Fibroblast of pulmonary artery (primary cell): Measurements from ENCODE around the gene MBD3.

Experiments used
- DNase-seq: peaks from one replicate; pipeline ENCODE4 v3.0.0-alpha.2; 2010; ENCODE audit warnings: low read depth
- H3K4me3 ChIP-seq: replicated peaks from 2 replicates; pipeline ENCODE4 v1.5.1; 2011; ENCODE audit warnings: low read depth, mild to moderate bottlenecking, control low read depth, low read length, moderate library complexity
- CTCF ChIP-seq: IDR thresholded peaks from 2 replicates; pipeline ENCODE4 v1.5.1; 2011; ENCODE audit warnings: mild to moderate bottlenecking, control low read depth, low read length, inconsistent platforms; ENCODE audit errors: missing control alignments

MBD3 gene

GRCh38 chr19:1526979-1527649 lies 65.6 kb downstream of the MBD3 start:
- no peak for DNase-seq
- no peak for TF ChIP-seq CTCF

GRCh38 chr19:1526066-1526778 lies 66.4 kb downstream of the MBD3 start:
- DNase-seq: no peak
- no peak for TF ChIP-seq CTCF
- H3K4me3 ChIP-seq: no peak overlapping the region

More at GRCh38 chr19:1526979-1527649, 65.6 kb downstream of the MBD3 start:
- H3K4me3 ChIP-seq: no peak overlapping the region

DNA sequence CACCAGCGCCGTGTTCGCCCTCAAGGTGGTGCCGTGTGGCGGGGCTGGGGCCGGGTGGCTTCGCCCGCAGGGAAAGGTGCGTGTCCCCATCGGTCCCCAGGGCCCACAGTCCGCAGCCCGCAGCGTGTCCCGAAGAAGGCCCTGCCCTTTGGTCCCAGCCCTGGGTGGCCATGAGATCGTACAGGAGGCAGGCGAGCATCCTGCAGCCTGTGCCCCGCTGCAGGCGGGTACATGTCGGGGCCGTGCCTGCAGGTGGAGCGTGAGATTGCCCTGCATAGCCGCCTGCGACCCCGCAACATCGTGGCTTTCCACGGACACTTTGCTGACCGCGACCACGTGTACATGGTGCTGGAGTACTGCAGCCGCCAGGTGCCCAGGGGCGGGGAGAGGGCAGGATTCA lies 67.3 kb downstream of the MBD3 start:
- no peak for DNase-seq
- no peak overlapping the region for H3K4me3 ChIP-seq
- no peak for TF ChIP-seq CTCF

DNA sequence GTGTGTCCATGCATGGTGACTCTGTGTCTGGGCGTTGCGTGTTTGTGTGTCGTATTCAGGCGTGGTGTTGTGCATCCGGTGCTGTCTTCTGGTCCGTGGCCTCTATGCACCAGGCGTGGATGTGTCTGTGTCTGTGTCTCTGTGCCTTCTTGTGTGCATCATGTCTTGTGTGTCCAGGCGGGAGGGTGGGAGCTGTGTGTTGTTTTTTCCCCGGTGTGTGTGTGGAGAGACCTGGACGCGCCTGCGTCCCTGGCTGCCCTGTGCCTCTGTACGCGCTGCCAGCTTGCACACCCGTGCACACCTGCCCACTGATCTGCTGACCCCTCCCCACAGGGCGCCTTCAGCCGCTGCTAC lies 67.7 kb downstream of the MBD3 start:
- no peak for DNase-seq
- TF ChIP-seq CTCF: no peak
- H3K4me3 ChIP-seq: no peak overlapping the region

DNA sequence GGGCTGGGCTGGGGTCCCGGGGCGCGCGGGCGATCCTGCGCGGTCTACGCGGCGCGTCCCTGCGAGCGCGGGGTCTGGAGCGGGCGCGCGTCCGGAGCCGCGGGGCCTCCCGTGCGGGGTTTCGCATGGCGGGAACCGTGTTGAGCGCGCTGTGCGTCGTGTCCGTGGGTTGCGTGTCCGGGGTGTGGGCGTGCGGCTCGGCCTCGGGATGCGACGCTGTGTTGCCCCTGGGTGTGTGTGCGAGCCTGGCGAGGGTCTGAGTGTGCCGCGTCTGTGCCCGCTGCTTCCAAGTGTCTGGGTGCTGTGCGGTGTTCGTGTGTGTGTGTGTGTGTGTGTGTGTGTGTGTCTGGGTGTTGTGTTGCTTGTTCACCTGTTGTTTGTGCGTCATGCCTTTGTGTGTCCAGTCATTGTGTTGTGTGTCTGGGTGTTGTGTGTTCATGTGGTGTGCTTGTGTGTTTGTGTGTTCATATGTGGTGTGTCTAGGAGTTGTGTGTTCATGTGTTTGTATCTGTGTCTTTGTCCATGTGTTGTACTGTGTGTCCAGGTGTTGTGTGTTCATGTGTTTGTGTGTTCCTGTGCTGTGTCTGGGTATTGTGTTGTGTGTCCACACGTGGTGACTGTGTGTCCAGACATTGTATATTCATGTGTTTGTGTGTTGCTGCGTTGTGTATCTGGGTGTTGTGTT lies 68.2 kb downstream of the MBD3 start:
- DNase-seq: no peak
- H3K4me3 ChIP-seq: no peak overlapping the region
- no peak for TF ChIP-seq CTCF
